Measurements from ENCODE around the gene CDC37L1. TPM values are rescaled to one million over a fixed set of nuclear protein-coding genes. Genes with fewer than 3 reads are reported as not detected.

Gene CDC37L1
- total RNA-seq, 4 donors from 2014 or later: 15.5 to 32.5 (median 25.8) TPM

- intact Hi-C loops (cut with DNase I; ENCODE audit: low total_unique reads): no loop called here
- no peak overlapping the region for H3K4me3 ChIP-seq (ENCODE audit: low read depth, poor library complexity, severe bottlenecking)
- no peak for DNase-seq (ENCODE audit: low spot score in 2 of 2)
- TF ChIP-seq POLR2A (IDR thresholded peaks at IDR 0.05) (no peak), CTCF (IDR thresholded peaks at IDR 0.05) (no peak)
Measured at GRCh38 chr9:4709380-4709779, 30.0 kb downstream of the CDC37L1 start.

GRCh38 chr9:4713849-4714248, 34.5 kb downstream of the CDC37L1 start:
- no peak for TF ChIP-seq CTCF (IDR thresholded peaks at IDR 0.05)
- no peak for TF ChIP-seq POLR2A (IDR thresholded peaks at IDR 0.05)
- 63 to 64% methylated on average over 7 of the region's 7 CpGs for WGBS, 2 donors
- intact Hi-C loops (cut with DNase I; ENCODE audit: low total_unique reads): no loop called here
- no peak for DNase-seq (ENCODE audit: low spot score in 2 of 2)
- no peak overlapping the region for H3K4me3 ChIP-seq (ENCODE audit: low read depth, poor library complexity, severe bottlenecking)

- no peak for TF ChIP-seq CTCF (IDR thresholded peaks at IDR 0.05)
- TF ChIP-seq POLR2A (IDR thresholded peaks at IDR 0.05): no peak
- no peak overlapping the region for H3K4me3 ChIP-seq (ENCODE audit: low read depth, poor library complexity, severe bottlenecking)
- DNase-seq (ENCODE audit: low spot score in 2 of 2): no peak
- WGBS, 2 donors: 77 to 80% methylated on average over 9 of the region's 9 CpGs
- intact Hi-C loops (cut with DNase I; ENCODE audit: low total_unique reads): no loop called here
Measured at GRCh38 chr9:4714266-4715016, 35.1 kb downstream of the CDC37L1 start.

- WGBS, 2 donors: 77 to 79% methylated on average over 1 of the region's 1 CpG
- intact Hi-C loops (cut with DNase I; ENCODE audit: low total_unique reads): no loop called here
- TF ChIP-seq CTCF (IDR thresholded peaks at IDR 0.05) (no peak), POLR2A (IDR thresholded peaks at IDR 0.05) (no peak)
- DNase-seq (ENCODE audit: low spot score in 2 of 2): no peak
- no peak overlapping the region for H3K4me3 ChIP-seq (ENCODE audit: low read depth, poor library complexity, severe bottlenecking)
Measured at GRCh38 chr9:4716163-4716562, 36.8 kb downstream of the CDC37L1 start.

GRCh38 chr9:4717815-4718214, 38.4 kb downstream of the CDC37L1 start:
- DNase-seq (ENCODE audit: low spot score in 2 of 2): no peak
- H3K4me3 ChIP-seq (ENCODE audit: low read depth, poor library complexity, severe bottlenecking): no peak overlapping the region
- intact Hi-C loops (cut with DNase I; ENCODE audit: low total_unique reads): no loop called here
- TF ChIP-seq POLR2A (IDR thresholded peaks at IDR 0.05) (no peak), CTCF (IDR thresholded peaks at IDR 0.05) (no peak)
- WGBS, 2 donors: 86 to 94% methylated on average over 4 of the region's 4 CpGs

- WGBS, 2 donors: 94 to 99% methylated on average over 6 of the region's 6 CpGs
- no peak for TF ChIP-seq CTCF (IDR thresholded peaks at IDR 0.05)
- TF ChIP-seq POLR2A (IDR thresholded peaks at IDR 0.05): no peak
- intact Hi-C loops (cut with DNase I; ENCODE audit: low total_unique reads): no loop called here
- no peak for DNase-seq (ENCODE audit: low spot score in 2 of 2)
- no peak overlapping the region for H3K4me3 ChIP-seq (ENCODE audit: low read depth, poor library complexity, severe bottlenecking)
Measured at GRCh38 chr9:4718911-4719310, 39.5 kb downstream of the CDC37L1 start.
